HG03378 (cell line): ENCODE measurements around the gene PHLDA3.
"Not testable (repeated sequence)": the region's sequence is repeated elsewhere in the genome, so short reads cannot be mapped to it uniquely, and the experiment has no call there.

Experiments used
- ATAC-seq: cut with Tn5 transposase; IDR thresholded peaks from one replicate; pipeline ENCODE4 v1.9.1; 2021; ENCODE audit warnings: mild to moderate bottlenecking, moderate library complexity; ENCODE audit not compliant: unreplicated experiment

PHLDA3 gene

DNA sequence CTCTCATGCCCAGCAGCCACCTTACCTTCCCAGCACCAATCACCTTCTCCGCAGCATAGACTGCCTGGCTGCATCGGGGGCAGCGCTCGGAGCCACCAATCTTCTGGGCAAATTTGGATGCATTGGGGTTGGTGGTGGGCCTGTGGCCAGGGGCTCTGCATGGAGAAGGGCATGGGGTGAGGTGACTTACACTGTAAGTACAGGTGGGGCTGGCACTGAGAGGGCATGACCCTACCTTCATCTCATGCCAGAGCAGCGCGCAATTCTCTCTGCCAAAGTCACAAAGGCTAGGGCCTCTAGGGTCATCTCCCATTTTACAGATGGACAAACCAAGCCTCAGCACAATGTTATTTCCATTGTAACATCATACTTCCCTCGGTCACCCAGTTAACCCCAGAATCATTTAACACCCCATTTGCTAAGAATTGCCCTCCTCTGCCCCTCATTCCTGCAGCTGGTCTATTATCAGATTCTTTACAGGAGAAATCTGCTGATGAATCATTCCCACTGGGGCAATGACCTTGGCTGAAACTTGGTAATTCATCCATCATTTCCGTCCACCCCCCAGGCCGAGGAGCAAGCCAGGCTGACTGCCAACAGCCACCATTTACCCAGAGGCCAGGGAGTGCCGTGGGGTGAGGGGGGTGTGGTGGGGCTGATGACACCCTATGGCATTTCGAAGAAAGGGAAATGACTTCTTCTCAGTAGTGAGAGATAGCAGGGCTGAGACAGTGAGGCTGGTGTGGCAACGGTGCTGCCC, 20.0 kb upstream of the PHLDA3 start:
- ATAC-seq = no peak

DNA sequence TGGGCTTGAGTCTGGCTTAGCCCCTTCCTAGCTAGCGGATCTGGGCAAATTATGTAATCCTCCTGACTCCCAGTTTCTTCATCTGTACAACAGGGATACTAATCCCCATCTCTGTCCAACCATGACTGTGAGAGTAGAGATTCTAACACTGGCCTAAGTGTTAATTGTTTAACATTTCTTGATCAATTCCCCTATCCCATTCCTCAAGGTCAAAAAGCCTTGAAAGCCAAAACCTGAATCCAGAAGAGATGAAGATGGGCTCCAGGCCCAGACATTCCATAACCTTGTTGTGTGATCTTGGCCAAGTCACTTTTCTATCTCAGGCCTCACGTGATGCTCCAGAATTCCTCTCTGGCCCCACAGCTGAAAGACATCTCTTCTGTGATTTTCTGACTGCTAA, 18.8 kb upstream of the PHLDA3 start:
- ATAC-seq = no peak

DNA sequence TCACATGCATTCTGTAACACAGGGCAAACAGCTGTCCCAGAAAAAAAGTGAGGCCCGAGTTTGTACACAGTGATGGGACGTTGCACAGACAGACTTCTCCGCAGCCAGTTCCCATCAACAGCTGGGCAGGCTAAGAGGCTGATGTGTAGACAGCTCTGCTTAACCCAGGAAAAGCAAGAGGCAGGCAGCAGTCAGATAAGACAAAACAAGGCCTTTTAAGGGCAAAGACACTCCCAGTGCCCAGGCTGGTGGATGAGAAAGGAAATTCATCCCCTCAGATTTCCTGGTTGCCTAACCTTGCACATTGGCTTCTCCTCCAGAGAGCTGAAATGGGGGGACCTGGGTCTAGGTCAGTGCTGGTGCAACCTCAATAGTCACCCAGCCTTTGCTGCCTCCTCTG, 17.2 kb upstream of the PHLDA3 start:
- no peak for ATAC-seq

DNA sequence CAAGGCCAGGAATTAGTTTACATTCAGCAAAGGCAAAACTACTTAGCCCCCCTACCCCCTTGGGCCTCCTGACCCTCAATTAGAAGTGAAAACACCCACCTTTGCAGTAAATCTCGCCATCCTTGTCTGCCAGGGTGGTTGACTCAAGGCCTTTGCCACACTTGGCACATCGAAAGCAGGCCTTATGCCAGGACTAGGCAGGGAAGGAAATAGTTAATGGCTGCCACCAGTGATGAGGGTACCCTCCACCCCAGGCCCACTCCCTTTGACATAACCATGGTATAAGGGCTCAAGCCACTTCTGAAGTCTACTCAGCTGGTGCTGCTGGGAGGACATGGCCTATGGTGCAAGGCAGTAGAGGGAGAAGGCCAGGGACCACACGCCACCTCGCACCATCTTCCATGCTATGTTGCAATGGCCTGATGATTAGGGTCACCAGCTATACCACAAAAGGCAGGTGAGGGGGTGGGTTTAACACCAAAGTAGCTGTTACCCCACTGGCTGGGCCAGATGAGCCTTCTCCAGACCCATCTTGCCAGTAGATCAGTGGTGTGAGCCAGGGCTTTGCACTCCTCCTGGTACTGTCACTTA, 16.3 kb upstream of the PHLDA3 start:
- ATAC-seq = no peak

DNA sequence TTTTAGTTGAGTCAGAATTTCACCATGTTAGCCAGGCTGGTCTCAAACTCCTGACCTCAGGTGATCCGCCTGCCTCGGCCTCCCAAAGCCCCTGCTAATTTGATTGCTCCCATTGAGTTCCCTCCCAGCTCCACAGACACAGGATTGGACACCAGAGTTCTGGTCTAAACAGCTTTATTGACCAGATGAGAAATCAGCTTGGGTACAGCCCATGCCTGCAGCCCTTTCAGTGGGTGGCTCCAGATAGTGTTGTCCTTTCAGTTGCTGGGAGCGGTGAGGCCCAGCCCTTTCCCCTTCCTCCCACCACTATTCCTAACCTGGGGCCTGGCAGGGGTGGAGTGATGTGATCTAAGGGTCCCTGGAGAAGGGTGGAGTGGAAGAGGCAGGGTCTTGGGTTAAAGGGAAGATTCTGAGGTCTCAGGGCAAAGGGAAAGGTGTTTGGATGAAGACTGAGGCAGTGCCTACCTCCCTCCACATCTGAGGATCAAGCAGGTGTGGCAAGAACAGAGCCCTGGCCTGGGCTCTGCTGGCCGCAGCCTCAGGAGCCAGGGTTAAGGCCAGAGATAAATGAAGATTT, 14.5 kb upstream of the PHLDA3 start:
- no peak for ATAC-seq

DNA sequence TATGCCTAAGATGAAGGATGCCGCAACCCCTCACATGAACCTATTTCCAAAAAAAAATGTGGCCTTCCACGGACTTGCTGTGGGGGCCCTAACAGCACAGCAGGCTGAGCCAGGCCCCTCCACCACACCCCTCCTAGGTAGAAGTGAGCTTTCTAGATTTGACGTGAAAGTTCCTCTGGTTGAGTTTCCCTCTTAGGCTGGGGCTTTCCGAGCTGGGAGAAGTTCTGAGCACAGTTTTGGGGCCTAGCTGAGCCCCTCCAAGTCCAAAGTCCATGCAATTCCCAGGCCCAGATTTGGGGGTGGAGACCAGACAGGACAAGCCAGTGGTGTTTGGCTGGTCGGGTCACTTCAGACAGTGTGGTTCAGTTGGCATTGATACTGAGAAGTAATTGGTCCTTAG, 13.8 kb upstream of the PHLDA3 start:
- ATAC-seq = no peak

DNA sequence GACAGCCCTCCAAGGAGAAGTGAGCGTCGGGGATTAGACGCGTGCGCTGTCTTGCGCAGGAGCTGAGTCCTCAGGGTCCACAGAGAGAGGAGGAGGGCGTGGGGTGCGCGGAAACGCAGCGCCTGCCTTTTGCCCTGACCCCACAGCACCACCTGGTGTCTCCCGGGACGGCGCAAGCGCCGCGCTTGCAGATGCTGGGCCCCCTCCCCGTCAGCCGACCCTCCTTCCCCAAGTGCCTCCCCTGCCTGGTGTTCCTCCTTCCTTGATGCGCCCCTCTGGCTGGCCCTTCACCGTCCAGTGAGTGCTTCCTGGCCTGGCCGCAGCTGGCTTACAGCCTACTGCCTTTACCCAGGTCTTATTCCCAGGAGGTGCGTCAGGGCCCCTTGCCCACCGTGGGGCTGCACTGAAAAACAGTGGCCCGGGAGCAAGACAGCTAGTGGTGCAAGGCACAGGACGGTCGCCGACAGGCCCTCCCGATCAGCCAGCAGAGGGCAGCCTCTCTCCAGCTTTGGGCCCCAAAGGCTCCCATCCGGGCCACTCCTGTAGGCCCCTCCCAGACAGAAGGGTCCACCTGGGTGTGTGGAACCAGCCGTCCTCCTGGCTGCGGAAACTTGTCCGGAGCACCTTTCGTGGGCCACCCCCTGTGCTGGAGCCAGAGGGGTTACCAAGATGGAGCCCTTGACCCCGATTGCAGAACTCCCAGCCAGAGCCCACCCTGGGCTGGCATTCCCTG, 12.9 kb upstream of the PHLDA3 start:
- ATAC-seq = peak; percentile 55

DNA sequence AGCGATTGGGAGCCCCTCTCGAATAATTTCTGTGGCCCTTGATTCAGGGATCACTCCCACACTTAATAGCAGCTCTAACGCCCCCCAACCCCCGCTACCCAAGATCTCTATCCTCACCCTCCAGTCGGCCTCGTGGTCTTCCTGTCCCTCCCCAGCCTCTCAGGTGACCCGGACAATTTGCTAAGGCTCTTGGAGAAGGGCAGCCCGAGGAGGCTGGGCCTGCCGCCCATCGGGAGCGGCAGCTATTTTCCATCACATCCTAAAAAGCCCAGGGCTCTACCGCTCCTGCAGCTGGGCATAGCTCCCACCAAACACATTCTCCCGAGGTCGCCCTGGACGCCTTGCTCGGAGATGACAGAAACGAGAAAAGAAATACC, 12.0 kb upstream of the PHLDA3 start:
- no peak for ATAC-seq

DNA sequence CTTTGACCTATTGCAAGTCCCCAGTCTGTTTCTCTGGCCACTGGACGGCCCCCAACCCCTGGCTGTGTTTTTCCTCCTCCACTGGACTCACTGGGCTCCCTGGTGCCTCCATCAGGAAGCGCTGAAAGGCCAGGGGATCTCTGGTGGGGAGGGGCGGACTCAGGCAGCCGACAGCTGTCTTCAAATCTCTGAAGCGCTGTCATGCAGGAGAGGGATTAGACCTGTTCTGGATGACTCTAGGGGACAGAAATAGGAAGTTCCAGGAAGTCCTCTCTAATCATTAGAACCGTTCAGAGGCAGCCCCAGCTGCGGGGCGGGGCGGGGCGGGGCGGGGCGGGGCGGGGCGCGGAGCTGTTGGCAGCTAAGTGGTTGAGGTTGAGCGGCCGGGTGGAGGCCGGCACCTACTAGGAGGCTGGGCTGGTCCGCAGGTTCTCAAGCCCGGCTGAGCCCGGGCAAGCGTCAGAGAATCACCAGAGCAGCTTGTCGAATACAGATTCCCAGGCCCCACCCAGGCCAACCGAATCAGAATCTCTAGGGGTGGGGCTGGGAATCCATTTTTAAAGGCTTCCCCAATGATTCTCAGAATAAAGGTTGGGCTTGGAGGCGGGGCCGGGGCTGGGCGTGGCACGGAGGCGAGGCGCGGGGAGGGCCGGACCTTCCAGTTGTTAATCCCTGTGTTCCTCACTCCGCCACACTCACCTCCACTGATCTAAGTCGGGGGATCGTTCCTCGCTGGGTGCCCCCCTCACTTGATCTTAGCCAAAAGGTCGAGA, 11.4 kb upstream of the PHLDA3 start:
- peak; percentile 43 for ATAC-seq

DNA sequence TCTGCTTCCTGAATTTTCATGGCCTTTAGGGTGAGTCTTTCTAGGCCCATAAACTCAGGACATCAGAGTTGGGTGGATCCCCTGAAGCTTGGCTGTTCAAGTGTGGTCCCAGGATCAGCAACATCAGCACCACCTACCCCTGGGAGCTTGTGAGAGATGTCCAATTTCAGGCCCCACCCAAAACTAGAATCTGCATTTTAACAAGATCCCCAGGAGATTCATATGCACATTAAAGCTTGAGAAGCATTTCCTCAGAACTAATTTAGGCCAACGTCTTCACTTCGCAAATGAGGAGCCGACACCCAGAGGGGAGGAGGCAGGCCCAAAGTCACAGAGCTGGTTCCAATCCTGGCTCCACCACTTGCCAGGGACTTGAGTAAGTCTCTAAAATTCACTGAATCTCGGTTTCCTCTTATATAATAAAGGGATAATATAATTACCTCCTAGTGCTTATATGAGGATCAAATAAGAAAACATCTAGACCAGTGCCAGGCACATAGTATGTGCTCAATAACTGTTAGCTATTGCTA, 10.3 kb upstream of the PHLDA3 start:
- ATAC-seq = no peak

DNA sequence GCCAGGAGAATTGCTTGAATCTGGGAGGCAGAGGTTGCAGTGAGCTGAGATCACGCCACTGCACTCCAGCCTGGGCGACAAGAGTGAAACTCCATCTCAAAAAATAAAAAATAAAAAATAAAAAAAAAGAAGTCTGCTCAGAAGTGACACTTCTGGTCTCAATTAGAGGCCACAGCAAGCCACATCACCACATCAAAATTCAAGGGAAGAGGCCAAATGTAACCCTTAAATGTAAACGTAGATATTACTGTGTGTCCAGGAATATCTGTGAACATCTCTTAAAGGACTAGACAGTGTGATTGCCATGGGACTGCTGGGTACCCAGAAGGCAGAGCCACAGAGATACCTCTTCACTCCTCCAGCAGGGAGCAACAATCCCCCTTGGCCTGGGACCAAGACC, 9.7 kb upstream of the PHLDA3 start:
- not testable (repeated sequence) for ATAC-seq

DNA sequence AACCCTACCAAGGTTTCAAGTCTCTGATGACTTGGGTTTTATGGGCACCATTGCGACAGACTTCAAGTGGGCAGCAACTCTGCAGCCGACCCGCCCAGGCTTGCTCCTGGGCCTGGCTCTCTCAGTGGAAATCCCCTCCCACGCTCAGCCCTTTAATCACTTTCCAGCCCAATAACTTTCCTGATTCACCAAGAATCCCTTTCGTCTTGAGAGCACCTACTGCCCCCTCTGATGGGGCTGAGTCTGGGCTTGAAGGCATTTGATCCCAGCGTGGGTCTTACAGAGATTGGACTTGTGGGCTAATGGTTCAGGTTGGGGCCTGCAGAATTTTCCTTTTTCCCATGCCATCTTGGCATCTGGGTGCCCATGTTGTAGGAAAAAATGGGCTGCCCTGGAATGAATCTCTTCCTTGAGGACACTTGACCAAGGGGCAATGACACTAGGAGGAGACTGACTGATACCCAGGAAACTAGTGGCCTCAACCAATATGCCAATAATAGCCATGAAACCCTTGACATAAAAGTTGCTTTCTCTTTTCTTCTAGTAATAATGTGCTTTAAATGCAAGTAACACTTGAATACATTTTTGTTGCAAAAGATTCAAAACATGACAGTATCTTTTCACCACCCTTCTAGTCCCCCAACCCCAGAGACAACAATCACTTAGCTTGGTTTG, 7.8 kb upstream of the PHLDA3 start:
- no peak for ATAC-seq

DNA sequence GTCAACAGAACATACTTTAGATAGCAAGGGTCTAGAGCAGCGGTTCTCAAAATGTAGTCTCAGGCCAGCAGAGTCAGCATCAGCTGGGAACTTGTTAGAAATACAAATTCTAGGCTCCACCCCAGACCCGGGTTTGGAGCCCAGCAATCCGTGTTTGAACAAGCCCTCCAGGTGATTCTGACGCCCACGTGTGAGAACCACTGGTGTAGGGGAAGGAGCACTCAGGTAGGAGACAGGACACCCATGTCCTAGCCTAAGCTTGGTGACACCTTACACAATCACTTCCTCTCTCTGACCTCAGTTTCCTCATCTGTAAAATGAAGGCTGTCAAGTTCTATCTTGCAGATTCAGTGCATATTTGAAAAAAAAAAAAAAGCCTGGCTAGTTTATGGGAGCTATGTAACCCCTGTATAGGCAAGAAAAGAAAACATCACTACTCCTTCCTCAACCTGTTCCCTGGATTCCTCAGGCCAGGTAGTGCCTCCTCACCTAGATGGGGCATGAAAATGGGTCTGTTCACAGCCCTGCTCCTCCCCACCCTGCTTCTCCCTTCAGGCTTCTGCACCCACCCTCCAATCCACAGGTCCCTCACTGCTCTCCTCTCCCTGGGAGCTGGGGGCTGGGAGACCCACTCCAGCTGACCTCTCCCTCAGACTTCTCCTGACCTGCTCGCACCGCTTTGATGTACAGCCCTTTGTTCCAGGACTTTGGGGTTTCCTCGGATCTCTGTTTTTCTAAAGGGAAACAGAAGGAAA, 7.1 kb upstream of the PHLDA3 start:
- ATAC-seq = no peak

DNA sequence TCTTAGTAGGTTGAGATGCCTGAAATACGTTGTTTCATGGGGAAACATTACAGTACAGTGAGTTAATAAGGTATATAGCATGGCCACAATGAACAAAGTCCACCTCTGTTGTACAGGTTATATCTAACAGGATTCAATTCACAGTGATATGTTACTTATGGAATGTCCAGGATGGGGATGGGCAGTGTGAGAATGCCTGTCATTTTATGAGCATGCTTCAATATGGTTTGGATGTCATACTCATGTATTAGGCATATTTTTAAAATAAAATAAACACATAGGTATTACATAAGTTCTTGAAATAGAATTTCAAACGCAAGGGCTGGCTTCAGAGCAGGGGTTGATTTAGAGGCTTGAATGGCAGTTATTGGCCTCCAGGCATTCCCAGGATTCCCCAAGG, 6.1 kb upstream of the PHLDA3 start:
- no peak for ATAC-seq

DNA sequence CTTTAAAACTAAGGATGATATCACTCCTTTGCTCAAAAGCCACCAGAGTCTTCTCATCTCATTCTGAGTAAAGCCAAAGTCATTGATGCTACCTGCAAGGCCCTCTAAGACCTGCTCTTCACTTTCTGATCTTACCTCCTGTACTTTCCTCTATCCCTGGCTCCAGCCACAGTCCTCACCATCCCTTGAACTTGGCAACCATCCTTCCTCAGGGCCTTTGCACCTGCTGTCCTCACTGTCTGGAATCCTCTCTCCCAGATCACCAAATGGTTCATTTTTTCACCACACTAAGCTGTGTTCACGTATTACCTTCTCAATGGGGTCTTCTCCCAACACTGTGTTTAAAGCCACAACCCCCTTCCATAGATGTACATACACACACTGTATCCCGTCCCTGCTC, 4.3 kb upstream of the PHLDA3 start:
- ATAC-seq = no peak

DNA sequence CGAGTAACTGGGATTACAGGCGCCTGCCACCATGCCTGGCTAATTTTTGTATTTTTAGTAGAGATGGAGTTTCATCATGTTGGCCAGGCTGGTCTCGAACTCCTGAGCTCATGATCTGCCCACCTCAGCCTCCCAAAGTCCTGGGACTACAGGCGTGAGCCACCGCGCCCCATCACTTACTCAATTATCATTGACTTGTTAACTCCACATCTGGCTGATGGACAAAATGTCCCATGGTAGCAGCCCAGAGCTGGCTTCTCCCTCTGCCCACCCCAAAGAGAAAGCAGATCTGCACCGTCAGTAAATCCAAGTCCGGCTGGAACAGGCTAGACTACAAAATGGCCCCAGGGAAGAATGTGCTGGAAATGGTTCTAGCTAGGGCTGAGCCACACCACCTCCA, 3.3 kb upstream of the PHLDA3 start:
- not testable (repeated sequence) for ATAC-seq

DNA sequence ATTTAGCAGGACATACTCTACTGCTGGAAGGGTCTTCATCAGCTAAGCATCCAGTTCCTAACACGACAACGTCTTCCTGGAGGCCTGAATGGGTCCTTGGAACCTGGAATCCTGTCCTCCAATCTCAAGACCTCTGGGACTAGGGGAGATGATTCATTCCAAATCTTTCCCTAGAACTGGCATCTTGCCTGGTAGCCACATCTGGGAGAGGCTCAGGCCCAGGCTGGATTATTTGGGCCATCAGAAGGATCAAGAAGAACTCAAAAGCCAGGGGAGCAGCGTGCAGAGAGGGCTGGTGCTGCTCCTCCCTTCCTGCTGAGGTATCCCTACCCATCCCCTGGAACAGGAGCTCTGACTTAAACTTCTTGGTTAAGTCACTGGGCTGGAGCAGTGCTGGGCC, 2.8 kb upstream of the PHLDA3 start:
- ATAC-seq = no peak

DNA sequence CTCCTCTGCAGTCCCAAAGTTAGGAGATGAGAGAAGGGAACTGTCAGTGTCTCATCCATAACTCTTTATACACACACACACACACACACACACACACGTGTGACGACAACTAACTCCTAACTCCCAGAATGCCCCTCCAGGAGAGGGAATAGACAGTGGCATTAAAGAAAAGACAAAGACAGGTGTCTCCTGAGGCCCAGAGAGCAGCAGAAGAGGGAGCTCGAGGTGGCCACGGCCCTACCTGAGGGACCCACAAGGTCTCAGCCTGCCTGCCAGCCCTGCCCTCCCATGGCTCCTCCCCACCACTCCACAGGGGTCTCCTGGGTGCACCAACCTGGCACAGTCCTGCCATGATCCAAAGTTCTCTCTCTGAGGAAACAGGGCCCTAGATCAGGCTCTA, 1.6 kb upstream of the PHLDA3 start:
- ATAC-seq = no peak

DNA sequence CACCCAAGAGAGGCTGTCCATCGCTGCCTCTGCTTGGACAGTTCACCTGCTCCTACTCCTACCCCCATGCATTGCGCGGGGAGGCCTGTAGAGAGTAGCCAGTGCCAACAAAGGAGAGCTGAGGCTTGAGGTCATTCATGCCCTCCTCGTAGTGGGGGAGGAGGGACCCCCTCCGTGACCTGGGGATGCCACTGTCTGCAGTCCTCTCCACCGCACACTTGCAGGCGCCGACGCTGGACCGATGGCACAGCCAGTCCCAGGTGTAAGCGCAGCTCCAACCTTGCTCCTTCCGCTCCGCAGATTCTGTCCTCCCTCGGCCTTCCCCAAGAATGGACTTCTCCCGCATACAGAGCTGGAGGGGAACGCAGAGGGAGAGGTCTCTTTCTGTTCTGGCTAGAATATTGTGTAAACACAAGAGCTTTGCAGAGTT, 672 bp upstream of the PHLDA3 start:
- no peak for ATAC-seq

DNA sequence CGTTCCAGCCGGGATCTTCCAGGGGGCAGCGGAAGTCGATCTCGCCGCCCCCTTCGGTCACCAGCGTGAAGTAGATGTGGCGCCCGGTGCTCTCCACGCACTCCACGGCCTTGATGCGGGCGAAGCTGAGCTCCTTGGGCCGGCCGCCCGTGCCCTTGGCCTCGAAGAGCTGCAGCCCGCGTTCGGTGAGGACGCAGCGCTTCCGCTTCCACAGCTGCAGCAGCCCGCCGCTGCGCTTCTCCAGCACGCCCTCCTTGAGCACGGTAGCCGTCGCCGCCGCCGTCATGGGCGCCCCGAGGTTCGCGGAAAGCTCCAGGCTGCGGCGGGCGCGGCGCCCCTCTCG, 516 bp downstream of the PHLDA3 start:
- peak; percentile 14 for ATAC-seq
